Motor neuron (in vitro differentiated cells): ENCODE results near the gene EFEMP2. TPM values are rescaled to one million over a fixed set of nuclear protein-coding genes. Genes with fewer than 3 reads are reported as not detected.
A peak's percentile ranks its signal among the peaks of the same experiment; 100 is the strongest.

ENCODE experiments used
- ATAC-seq, 8 experiments: fragments of 200-7000 bp; cut with Tn5 transposase; replicated peaks in 6 of 8; 2 replicates each; pipeline ENCODE4 v1.8.0; 2021; ENCODE audit warnings: mild to moderate bottlenecking in 8 of 8, moderate library complexity in 8 of 8
- H3K27ac ChIP-seq, 2 donors: fragments of 250-450 bp; sonication (Bioruptor Pico); 2 replicates each; pipeline ENCODE4 v1.9.0; 2021; ENCODE audit warnings: antibody characterized with exemption in 2 of 2, mild to moderate bottlenecking in 2 of 2, moderate library complexity in 1 of 2
- H3K4me1 ChIP-seq, 2 donors: fragments of 250-450 bp; sonication (Bioruptor Pico); replicated peaks in 1 of 2; 2 replicates each; pipeline ENCODE4 v1.6.1; 2021; ENCODE audit warnings: antibody characterized with exemption in 2 of 2, mild to moderate bottlenecking in 2 of 2, moderate library complexity in 1 of 2
- H3K4me3 ChIP-seq, 5 donors: fragments of 250-450 bp; sonication (Bioruptor Pico); 2 replicates each; pipeline ENCODE4 v1.9.0; 2021; ENCODE audit warnings: antibody characterized with exemption in 5 of 5, mild to moderate bottlenecking in 5 of 5, moderate library complexity in 4 of 5
- WGBS, 10 experiments: fragments of 450-650 bp; shearing (Covaris generic); methylation state at CpG; one replicate each; pipeline ENCODE4 v1.0.0; 2022; 5-methylcytosine and 5-hydroxymethylcytosine counted together
- in situ Hi-C, 9 experiments: fragments of 400-800 bp; cut with MboI; loops; one replicate each; pipeline ENCODE4 v1.15.0; 2021; ENCODE audit warnings: low sequenced_read_pairs in 9 of 9, low pct_unique_long_range_greater_than_20kb in 2 of 9; ENCODE audit not compliant: unreplicated experiment in 9 of 9
- total RNA-seq, 8 experiments: library from RNA; unstranded; fragments of 300-600 nt; gene quantifications; 2 replicates each; pipeline versions ENCODE4 v1.2.3 to v1.2.4, GENCODE V29; 2022

Gene EFEMP2
- total RNA-seq, 8 experiments from 2014 or later: 6.9 to 100 (median 10.4) TPM

- H3K4me1 ChIP-seq: peaks cover 6 to 12% of the 10 kb centered on the region in 2 donors
- in situ Hi-C loops: no loop called here
- 0 to 3% (median 0%) methylated on average over 2 to 39 of the region's 92 CpGs for WGBS, 10 experiments
- peak within 1 kb of the TSS; percentile 76 to 94 (median 88) for H3K4me3 ChIP-seq
- peak within 1 kb of the TSS; percentile 98 for H3K27ac ChIP-seq
- ATAC-seq: peak; percentile 25 to 70 (median 63)
These were observed 14.5 kb downstream of the EFEMP2 start, which contains the start of gene CFL1 for GRCh38 chr11:65857853-65858680. Gene CFL1 (minus strand): TSS chr11:65858180. CDS start chr11:65858099, 81 bp downstream.

GRCh38 chr11:65857500-65857852 is 15.1 kb downstream of the EFEMP2 start:
- ATAC-seq: peak in 2 of 8 experiments; percentile 0 to 1

GRCh38 chr11:65856689-65857499 is 15.7 kb downstream of the EFEMP2 start:
- H3K27ac ChIP-seq: peak overlapping the region; percentile 97 to 98
- H3K4me1 ChIP-seq: peaks cover 6 to 12% of the 10 kb centered on the region in 2 donors
- ATAC-seq: peak; percentile 0 to 7 (median 2)
- in situ Hi-C loops: no loop called here
- WGBS, 10 experiments: 0 to 5% (median 2%) methylated on average over 1 to 18 of the region's 57 CpGs; no CpG with 5 or more reads in 3 of the 10 experiments
- H3K4me3 ChIP-seq: peak overlapping the region; percentile 76 to 94 (median 88)

More at GRCh38 chr11:65857500-65857852, 15.1 kb downstream of the EFEMP2 start:
- Histone ChIP-seq H3K27ac (peak overlapping the region; percentile 97 to 98), H3K4me3 (peak overlapping the region; percentile 76 to 94 (median 88)), H3K4me1 (peaks cover 6 to 12% of the 10 kb centered on the region in 2 donors)
- no CpG with 5 or more reads among the region's 49 CpGs for WGBS, 10 experiments
- in situ Hi-C loops: no loop called here

- peak overlapping the region in 3 of 5 donors; percentile 76 to 92 (median 88) for H3K4me3 ChIP-seq
- 80 to 100% (median 97%) methylated on average over 1 to 6 of the region's 15 CpGs; no CpG with 5 or more reads in 3 of the 10 experiments for WGBS, 10 experiments
- H3K4me1 ChIP-seq: peaks cover 0 to 6% of the 10 kb centered on the region in 2 donors
- no peak overlapping the region for H3K27ac ChIP-seq
- no peak for ATAC-seq
- in situ Hi-C loops: no loop called here
These were observed 16.7 kb downstream of the EFEMP2 start for GRCh38 chr11:65855927-65856363.

GRCh38 chr11:65854852-65855837 is 17.5 kb downstream of the EFEMP2 start:
- H3K4me1 ChIP-seq: peaks cover 0 to 6% of the 10 kb centered on the region in 2 donors
- no peak for ATAC-seq
- 80 to 100% (median 100%) methylated on average over 1 to 5 of the region's 15 CpGs for WGBS, 10 experiments
- no peak overlapping the region for H3K27ac ChIP-seq
- H3K4me3 ChIP-seq: no peak overlapping the region
- in situ Hi-C loops: no loop called here

GRCh38 chr11:65854161-65854592 is 18.4 kb downstream of the EFEMP2 start:
- no peak for ATAC-seq
- peaks cover 0 to 6% of the 10 kb centered on the region in 2 donors for H3K4me1 ChIP-seq
- 93 to 100% (median 100%) methylated on average over 1 to 3 of the region's 4 CpGs; no CpG with 5 or more reads in 7 of the 10 experiments for WGBS, 10 experiments
- H3K4me3 ChIP-seq: no peak overlapping the region
- in situ Hi-C loops: no loop called here
- H3K27ac ChIP-seq: no peak overlapping the region

GRCh38 chr11:65853246-65853979 is 19.2 kb downstream of the EFEMP2 start:
- Histone ChIP-seq H3K4me1 (peaks cover 0 to 6% of the 10 kb centered on the region in 2 donors), H3K27ac (no peak overlapping the region), H3K4me3 (no peak overlapping the region)
- peak in 1 of 8 experiments; percentile 0 for ATAC-seq
- 50 to 100% methylated on average over 1 to 3 of the region's 6 CpGs; no CpG with 5 or more reads in 8 of the 10 experiments for WGBS, 10 experiments
- in situ Hi-C loops: no loop called here

GRCh38 chr11:65852508-65853245 is 19.9 kb downstream of the EFEMP2 start:
- Histone ChIP-seq H3K4me1 (peaks cover 0 to 6% of the 10 kb centered on the region in 2 donors), H3K4me3 (no peak overlapping the region), H3K27ac (no peak overlapping the region)
- peak in 4 of 8 experiments; percentile 0 to 4 (median 2) for ATAC-seq
- WGBS, 10 experiments: 100% methylated on average over 1 to 5 of the region's 33 CpGs; no CpG with 5 or more reads in 8 of the 10 experiments
- in situ Hi-C loops: no loop called here

- peaks cover 0 to 6% of the 10 kb centered on the region in 2 donors for H3K4me1 ChIP-seq
- H3K27ac ChIP-seq: no peak overlapping the region
- WGBS, 10 experiments: 57 to 100% (median 76%) methylated on average over 1 to 6 of the region's 10 CpGs; no CpG with 5 or more reads in 2 of the 10 experiments
- no peak overlapping the region for H3K4me3 ChIP-seq
- in situ Hi-C loops: no loop called here
- peak in 2 of 8 experiments; percentile 1 for ATAC-seq
These were observed 20.6 kb downstream of the EFEMP2 start for GRCh38 chr11:65851811-65852507.

- in situ Hi-C loops: no loop called here
- 80 to 98% (median 87%) methylated on average over 2 to 7 of the region's 14 CpGs; no CpG with 5 or more reads in 6 of the 10 experiments for WGBS, 10 experiments
- H3K27ac ChIP-seq: no peak overlapping the region
- no peak overlapping the region for H3K4me3 ChIP-seq
- H3K4me1 ChIP-seq: peaks cover 0 to 2% of the 10 kb centered on the region in 2 donors
- ATAC-seq: peak in 7 of 8 experiments; percentile 5 to 12 (median 8)
These were observed 21.5 kb downstream of the EFEMP2 start for GRCh38 chr11:65851083-65851579.
